ENCODE measurements around the gene CD300A.
"Not testable (repeated sequence)": the region's sequence is repeated elsewhere in the genome, so short reads cannot be mapped to it uniquely, and the experiment has no call there.

The CD300A gene

DNA sequence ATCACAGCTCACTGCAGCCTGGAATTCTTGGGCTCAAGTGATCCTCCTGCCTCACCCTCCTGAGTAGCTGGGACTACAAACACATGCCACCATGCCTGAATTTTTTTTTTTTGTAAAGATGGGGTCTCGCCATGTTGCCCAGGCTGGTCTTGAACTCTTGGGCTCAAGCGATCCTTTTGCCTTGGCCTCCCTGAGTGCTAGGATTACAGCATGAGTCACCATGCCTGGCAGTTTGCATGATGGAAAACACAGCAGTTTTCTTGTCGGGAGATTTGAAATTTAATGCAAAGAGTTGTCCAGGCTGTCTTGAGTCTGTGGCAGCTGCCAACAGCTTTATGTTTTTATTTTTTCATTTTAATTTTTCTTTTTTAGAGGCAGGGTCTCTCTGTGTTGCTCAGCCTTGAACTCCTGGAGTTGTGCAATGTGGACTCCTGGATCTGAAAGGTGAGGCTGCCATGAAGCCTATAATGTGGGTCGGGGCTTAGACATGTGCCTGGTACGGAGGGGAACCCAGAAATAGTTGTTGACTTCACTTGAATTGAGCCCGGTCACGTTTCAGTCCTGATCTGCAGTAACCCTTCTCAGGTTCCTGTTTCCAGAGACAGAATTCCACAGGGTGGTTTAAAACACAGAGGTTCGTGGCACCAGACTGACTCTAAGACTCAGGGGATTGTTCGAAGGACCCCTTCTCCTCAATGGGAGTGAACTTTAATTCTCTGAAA is 18.7 kb downstream of the CD300A start:
- DNase-seq: no peak

DNA sequence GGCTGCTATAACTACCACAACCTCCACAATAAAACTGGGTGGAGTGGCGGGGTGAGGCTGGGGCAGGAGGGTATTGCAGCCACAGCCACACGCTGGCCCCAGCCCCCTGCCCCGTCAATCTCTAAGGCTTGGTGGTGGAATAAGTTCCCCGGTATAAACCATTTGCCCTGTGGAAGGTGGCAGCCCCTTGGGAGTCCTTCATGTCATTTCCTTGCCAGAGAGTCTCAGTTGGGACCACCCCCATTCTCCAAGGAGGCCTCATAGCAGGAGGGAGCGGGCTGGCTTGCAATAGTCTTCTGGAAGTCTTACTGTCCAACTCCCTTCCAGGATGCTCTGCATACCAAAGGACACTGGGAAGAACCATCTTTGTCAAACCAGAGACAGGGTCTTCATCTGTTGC is 19.4 kb downstream of the CD300A start:
- no peak for DNase-seq

DNA sequence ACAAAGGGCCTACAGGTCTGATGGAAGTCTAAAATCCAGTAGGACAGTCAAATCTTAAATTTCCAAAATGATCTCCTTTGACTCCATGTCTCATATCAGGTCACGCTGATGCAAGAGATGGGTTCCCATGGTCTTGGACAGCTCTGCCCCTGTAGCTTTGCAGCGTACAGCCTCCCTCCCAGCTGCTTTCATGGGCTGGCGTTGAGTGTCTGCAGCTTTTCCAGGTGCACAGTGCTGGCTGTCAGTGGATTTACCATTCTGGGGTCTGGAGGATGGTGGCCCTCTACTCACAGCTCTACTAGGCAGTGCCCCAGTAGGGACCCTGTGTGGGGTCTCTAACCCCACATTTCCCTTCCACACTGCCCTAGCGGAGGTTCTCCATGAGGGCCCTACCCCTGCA is 21.8 kb downstream of the CD300A start:
- DNase-seq: not testable (repeated sequence)

DNA sequence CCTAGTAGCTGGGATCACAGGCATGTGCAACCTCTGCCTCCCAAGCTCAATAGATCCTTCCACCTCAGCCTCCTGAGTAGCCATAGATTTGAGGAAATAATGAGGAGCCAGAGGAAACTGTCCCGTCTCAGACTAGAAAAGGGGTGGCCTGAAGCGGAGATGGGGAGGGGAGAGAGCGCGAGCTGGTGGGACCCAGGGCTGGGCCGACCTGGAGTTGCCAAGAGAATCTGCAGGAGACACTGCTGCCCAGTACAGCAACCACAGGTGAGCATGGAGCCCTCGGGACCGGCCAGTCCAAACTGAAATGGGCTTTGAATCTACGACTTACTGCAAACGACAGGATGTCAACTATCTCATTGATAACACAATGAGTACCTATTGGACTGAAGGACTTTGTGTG is 24.3 kb downstream of the CD300A start:
- DNase-seq: no peak

DNA sequence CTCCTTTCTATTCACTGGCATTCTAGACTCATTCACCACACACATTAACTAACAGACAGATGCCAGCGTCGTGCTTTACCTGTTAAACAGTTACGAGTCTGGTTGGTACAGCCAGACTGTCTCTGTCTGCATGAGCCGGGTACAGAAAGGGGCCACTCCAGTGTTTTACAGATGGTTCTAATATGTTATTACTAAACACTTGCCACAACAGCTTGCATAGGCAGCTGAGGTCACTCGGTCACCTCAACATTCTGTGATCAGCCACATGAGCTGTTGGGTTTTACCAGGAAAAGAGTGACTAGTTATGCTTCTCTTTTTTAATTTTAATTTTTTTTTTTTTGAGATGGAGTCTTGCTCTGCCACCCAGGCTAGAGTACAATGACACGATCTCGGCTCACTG is 25.2 kb downstream of the CD300A start:
- no peak for DNase-seq

DNA sequence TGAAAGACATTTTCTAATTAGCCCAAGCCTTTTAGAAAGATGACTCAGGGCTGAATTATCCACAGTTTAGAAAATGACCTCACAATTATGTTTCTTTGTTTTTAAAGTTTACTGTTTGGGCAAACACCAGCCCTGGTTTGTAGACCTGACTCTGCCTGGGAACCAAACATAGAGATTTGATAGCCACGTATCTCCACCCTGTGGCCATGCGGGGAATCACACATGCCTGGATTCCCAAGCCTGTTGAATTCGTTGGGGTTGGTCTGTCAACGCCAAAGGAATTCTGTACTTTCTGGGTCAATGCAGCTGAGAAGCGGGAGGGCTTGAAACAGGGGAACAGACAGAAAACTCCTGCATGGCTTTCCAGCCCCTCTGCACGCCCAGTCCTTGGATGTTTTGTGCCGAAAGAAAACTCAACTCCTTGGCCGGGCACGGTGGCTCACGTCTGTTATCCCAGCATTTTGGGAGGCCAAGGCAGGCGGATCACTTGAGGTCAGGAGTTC is 26.9 kb downstream of the CD300A start:
- DNase-seq: no peak

DNA sequence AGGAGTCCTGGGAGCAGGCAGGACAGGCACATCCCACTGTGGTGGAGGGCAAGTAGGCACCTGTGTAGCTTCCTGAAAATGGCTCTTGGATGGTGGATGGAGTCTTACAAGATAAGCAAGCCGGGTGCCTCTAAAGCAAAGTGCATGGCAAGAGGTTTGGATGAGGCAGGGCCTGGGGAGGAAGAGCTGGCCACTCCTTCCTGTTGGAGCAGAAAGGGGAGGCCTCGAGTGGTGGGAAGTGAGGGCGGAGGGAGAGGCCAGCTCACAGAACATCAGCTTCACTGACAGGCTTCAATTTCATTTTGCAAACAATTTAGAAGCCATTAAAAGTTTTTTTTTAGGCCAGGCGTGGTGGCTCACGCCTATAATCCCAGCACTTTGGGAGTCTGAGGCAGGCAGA is 31.0 kb downstream of the CD300A start:
- DNase-seq: no peak

DNA sequence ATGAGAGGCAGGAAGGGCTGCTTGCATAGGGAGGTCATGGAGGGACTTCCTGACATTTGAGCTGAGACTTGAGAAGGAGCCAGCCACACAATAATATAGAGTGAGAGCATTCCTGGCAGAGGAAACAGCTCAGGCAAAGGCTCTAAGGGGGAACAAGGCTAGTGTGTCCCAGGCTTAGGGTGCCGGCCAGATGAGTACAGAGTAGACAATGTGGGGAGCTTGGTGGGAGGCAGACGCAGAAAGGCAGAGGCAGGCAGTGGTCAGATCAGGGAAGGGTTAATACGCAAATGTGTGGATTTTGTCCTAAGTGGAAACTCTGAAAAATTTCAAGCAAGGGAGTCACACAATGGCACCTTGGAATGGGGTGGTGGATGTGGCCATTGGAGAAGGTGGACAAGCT is 33.6 kb downstream of the CD300A start:
- no peak for DNase-seq

DNA sequence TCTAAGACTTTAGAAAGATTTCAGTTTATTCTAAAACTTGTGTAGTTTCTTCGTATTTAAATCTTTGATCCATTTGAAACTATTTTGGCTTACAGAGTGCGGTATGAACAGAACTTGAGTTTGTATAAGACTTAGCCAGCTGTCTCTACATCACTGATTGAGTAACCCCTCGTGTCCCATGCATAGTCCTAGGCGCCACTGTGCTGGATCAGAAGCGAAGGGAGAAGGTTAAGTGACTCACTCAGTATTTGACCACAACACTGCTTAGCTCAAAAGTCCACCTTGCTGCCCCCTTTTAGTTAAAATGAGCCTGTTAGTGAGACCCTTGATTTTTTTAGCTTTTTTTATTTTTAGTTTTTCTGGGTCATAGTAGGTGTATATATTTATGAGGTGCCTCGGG is 36.4 kb downstream of the CD300A start:
- no peak for DNase-seq

DNA sequence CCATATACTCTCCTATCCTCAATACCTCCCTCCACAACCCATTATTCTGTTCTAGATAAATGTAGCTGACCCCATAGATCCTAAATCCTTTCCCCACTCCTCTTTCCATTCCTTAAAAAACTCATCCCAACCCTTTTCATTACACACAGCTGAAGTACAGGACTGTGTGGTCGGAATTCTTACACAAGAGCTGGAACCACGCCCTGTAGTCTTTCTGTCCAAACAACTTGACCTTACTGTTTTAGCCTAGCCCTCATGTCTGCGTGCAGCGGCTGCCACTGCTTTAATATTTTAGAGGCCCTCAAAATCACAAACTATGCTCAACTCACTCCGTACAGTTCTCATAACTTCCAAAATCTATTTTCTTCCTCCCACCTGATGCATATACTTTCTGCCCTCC is 37.5 kb downstream of the CD300A start:
- not testable (repeated sequence) for DNase-seq

DNA sequence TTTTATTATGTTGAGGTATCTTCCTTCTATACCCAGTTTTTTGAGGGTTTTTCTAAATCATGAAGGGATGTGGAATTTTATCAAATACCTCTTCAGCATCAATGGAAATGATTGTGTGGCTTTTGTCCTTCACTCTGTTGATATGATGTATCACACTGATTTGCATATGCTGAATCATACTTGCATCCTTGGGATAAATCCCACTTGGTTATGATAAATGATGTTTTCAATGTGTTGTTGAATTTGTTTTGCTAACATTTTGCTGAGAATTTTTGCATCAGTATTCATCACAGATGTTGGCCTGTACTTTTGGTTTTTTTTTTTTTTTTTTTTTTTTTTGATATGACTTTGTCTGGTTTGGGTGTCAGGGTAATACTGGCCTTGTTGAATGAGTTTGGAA is 41.7 kb downstream of the CD300A start:
- DNase-seq: no peak

DNA sequence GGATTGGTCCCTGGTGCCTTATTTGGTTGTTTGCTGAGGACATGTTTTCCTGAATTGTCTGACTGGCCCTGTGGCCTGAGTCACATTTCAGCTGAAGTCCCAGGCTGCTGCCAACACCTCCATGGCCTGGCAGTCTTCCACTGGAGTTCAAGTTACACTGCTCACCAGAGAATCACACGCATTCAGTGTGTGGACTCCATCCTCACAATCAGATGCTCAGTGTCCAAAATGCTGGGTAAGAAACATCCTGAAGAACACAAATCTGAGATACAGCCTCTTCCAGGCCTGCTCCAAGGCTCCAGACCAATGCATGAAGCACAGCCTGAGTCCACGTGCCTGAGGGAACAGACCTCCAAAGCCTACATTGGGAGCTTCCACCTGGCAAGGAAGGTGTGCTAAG is 45.6 kb downstream of the CD300A start:
- no peak for DNase-seq

DNA sequence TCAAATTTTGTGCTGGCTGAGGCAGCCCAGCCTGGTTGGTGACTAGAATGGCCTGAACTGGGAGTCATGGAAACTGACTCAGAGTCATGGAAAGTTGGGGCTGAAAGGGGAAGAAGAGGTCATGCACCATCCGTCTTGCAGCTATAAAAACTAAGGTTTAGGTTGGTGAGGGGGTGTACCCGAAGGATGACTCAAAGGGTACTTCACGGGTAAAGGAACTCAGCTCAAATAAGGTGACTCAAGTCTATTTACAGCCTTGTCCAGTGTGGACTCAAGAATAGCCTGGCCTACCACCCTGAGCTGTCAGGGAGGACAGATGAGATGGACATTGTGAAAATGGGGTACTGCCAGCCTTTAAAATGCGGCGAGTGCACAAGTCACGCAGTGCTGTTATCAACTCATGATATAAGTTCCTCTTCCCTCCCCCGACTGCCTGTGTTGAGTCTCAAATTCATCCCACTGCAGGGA is 46.2 kb downstream of the CD300A start:
- DNase-seq: no peak

DNA sequence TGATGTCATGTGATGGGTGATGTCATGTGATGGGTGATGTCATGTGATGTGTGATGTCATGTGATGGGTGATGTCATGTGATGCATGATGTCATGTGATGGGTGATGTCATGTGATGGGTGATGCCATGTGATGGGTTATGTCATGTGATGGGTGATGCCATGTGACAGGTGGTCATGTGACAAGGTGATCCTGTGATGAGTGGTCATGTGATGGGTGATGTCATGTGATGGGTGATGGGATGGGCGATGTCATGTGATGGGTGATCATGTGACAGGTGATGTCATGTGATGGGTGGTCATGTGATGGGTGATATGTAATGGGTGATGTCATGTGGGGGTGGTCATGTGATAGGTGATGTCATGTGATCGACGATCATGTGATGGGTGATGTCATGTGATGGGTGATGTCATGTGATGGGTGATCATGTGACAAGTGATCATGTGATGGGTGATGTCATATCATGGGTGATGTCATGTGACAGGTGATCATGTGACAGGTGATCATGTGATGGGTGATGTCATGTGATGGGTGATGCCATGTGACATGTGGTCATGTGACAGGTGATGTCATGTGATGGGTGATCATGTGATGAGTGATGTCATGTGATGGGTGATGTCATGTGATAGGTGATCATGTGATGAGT is 47.7 kb downstream of the CD300A start:
- no peak for DNase-seq

DNA sequence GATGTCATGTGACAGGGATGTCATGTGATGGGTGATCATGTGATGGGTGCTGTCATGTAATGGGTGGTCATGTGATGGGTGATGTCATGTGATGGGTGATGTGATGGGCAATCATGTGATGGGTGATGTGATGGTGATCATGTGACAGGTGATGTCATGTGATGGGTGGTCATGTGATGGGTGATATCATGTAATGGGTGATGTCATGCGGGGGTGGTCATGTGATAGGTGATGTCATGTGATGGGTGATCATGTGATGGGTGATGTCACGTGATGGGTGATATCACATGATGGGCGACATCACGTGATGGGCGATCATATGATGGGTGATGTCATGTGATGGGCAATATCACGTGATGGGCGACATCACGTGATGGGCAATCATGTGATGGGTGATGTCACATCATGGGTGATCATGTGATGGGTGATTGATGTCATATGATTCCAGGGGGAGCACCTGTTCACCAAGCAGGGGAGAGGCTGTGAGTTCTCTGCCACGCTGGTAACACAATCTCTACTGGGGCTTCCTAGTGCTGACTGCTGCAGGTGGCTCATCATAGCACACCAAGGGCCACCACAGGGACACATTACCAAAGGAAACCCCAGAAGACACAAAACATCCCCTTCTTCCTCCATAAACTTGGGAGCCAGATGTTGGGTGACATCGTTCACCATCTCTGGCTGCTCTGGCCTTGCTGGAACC is 48.3 kb downstream of the CD300A start:
- DNase-seq: no peak

DNA sequence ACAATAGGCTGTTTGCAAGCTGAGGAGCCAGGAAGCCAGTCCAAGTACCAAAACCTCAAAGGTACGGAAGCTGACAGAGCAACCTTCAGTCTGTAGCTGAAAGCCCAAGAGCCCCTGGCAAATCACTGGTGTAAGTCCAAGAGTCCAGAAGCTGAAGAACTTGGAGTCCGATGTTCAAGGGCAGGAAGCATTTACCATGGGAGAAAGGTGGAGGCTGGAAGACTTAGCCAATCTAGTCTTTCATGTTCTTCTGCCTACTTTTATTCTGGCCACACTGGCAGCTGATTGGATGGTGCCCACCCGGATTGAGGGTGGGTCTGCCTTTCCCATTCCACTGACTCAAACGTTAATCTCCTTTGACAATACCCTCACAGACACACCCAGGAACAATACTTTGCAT is 49.5 kb downstream of the CD300A start:
- no peak for DNase-seq

DNA sequence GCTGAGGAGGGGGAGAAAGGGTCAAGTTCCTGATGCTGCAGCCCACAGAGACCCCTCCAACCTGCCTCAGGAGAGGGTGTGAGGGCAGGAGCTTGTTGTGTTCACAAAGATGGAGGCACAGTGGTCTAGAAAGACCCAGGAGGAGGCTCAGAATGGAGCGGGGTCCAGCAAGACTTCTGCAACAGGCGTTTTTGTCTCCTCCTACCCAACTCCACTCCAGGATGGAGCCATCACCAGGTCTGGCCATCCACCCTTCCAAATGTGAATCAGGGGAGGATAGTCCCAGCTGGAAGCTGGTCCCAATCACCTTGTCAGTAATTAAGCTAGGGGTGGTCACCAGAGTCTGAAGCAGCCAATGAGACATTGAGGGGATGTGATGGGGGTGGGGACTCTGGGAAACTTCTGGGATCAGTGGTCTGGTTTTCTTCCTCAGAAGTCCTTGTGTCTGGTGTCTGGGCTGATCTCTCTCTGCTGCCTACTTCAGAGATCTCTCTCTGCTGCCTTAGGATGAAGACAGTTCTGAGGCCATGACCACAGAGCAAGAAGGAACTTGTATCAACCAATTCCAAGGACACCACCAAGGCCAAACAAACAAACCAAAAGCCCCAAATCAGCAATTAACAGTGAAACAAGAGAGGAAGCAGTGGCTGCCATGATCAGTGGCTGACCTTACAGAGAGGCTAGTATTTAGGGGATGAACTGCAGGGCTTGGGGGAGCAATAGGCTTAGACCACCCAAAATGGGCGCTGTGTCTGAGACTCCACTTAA is 50.3 kb downstream of the CD300A start:
- no peak for DNase-seq

DNA sequence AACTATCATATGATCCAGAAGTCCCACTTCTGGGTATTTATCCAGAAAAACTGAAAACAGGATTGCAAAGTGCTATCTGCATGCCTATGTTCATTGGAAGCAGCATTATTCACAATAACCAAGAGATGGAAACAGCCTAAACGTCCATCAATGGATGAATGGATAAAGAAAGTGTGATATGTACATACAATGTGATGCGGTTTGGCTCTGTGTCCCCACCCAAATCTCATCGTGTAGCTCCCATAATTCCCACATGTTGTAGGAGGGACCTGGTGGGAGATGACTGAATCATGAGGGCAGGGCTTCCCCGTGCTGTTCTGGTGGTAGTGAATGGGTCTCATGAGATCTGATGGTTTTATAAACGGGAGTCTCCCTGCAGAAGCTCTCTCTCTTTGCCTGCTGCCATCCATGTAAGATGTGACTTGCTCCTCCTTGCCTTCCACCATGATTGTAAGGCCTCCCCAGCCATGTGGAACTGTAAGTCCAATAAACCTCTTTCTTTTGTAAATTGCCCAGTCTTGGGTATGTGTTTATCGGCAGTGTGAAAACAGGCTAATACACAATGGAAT is 52.1 kb downstream of the CD300A start:
- not testable (repeated sequence) for DNase-seq

DNA sequence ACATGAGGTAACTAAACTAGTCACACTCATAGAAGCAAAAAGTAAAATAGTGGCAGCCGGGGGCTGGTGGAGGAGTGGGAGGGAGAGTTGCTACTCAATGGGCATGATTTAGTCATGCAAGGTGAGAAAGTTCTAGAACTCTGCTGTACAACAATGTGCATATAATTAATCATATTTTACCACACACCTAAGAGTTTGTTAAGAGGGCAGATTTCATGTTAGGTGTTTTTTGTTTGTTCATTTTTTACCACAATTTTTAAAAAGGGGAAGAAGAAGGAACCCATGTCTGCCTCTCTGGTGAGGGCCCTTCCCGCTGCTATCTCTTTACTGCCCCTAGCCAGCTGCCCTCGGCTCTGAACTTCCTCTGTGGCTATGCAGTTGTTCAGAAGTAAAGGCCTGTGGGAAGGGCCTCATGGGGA is 53.6 kb downstream of the CD300A start:
- DNase-seq: no peak

DNA sequence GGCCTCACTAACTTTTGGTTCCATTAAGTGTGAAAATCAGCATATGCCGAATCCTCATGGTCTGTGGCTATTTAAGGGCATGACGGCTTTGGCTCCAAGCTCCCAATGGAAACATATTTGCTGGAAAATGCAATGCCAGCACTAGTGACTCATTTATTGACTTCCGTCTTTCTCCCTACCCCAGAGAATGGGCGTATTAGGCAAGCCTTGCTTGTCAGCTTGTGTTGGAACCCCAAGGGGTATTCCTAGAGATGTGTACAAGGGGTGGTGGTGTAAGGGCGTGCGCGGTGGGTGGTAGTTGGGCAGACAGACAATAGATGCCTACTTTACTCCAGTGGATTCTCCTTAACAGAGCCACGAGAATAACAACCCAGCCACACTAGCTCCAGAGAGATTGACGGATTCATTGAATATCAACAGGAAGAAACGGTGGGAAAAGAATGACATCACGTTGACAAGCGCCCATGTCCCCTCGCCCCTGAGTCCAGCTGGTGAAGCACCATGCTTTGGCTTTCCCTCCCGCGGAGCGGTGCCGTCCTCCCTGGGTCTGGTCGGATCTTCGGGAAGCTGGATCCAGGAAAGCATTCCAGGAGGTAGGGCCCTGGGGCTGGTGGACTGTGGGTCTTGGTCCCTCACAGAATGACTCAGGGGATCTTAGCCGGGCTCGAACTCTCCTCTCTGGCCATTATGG is 54.5 kb downstream of the CD300A start:
- no peak for DNase-seq

DNA sequence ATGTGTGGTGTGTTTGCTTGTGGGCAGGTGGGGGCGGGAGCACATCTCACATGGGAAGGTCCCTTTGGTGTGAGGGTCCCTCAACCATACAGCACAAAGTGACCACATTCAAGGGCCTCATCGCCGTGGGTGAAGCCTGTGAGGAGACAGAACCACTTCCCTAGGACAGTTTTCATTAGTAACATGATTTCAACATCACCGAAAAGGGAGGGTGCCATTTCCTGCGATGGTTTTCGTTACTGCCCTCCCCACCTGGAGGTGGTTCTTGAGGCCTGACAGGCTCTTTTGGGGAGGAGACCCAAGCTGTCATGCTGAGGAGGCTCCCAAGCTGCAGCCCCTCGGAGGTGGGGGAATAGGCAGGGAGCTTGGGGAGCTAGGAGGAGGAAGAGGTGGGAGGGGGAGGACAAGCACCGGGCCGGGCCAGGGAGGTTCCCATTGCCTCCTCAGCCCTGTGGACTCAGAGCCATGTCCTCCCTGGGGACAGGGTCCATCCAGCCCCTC is 55.3 kb downstream of the CD300A start:
- no peak for DNase-seq

All from activated gamma-delta T cell (primary cell).